Liver (tissue), 9 donors: ENCODE results near the gene CCDC71. TPM values are rescaled to one million over a fixed set of nuclear protein-coding genes. Genes with fewer than 3 reads are reported as not detected.

Experiments used
- DNase-seq: peaks from one replicate; pipeline ENCODE4 v3.0.0-alpha.2; 2017; ENCODE audit warnings: low spot score
- H3K27ac ChIP-seq, 2 donors: one replicate each; pipeline ENCODE4 v1.7.0; 2013; ENCODE audit warnings: inconsistent platforms in 2 of 2, low read length in 2 of 2, control low read depth in 1 of 2, low read depth in 1 of 2, mild to moderate bottlenecking in 1 of 2
- H3K27me3 ChIP-seq, 4 donors: one replicate each; pipeline versions ENCODE4 v1.6.1 to v1.7.0; 2013; ENCODE audit warnings: low read length in 3 of 4, inconsistent platforms in 1 of 4, mild to moderate bottlenecking in 1 of 4, moderate library complexity in 1 of 4; ENCODE audit not compliant: control insufficient read depth in 4 of 4, insufficient read depth in 4 of 4
- H3K36me3 ChIP-seq, 4 donors: one replicate each; pipeline versions ENCODE4 v1.6.1 to v1.7.0; 2013; ENCODE audit warnings: low read length in 3 of 4, mild to moderate bottlenecking in 3 of 4, low read depth in 1 of 4, moderate library complexity in 1 of 4; ENCODE audit not compliant: control insufficient read depth in 4 of 4, insufficient read depth in 3 of 4
- H3K4me1 ChIP-seq, 4 donors: one replicate each; pipeline versions ENCODE4 v1.6.1 to v1.7.0; 2013; ENCODE audit warnings: low read length in 3 of 4, mild to moderate bottlenecking in 3 of 4, moderate library complexity in 1 of 4; ENCODE audit not compliant: control insufficient read depth in 4 of 4, insufficient read depth in 4 of 4
- H3K4me3 ChIP-seq, 3 donors: one replicate each; pipeline versions ENCODE4 v1.6.1 to v1.7.0; 2013; ENCODE audit warnings: low read length in 3 of 3, control low read depth in 1 of 3, low read depth in 1 of 3, mild to moderate bottlenecking in 1 of 3
- H3K9ac ChIP-seq, 2 donors: one replicate each; pipeline ENCODE4 v1.7.0; 2013; ENCODE audit warnings: low read length in 2 of 2, mild to moderate bottlenecking in 2 of 2, moderate library complexity in 2 of 2, control low read depth in 1 of 2, low read depth in 1 of 2
- H3K9me3 ChIP-seq, 4 donors: one replicate each; pipeline versions ENCODE4 v1.6.1 to v1.7.0; 2013; ENCODE audit warnings: low read length in 3 of 4; ENCODE audit not compliant: control insufficient read depth in 4 of 4
- FOXA2 ChIP-seq: IDR thresholded peaks from 2 replicates; pipeline ENCODE4 v1.6.1; 2016; ENCODE audit warnings: antibody characterized with exemption
- HNF4A ChIP-seq, 2 donors: conservative IDR thresholded peaks; 2 replicates each; pipeline ENCODE4 v1.6.1; 2016; ENCODE audit warnings: antibody characterized with exemption in 2 of 2, mild to moderate bottlenecking in 2 of 2
- HNF4G ChIP-seq: IDR thresholded peaks from 2 replicates; pipeline ENCODE4 v1.6.1; 2016; ENCODE audit warnings: antibody characterized with exemption
- JUND ChIP-seq, 2 donors: IDR thresholded peaks; 2 replicates each; pipeline ENCODE4 v1.6.1; 2016; ENCODE audit warnings: antibody characterized with exemption in 2 of 2
- RXRA ChIP-seq, 2 donors: IDR thresholded peaks; 2 replicates each; pipeline ENCODE4 v1.6.1; 2017 to 2018; ENCODE audit warnings: antibody characterized with exemption in 2 of 2, mild to moderate bottlenecking in 1 of 2
- TAF1 ChIP-seq: conservative IDR thresholded peaks from 2 replicates; pipeline ENCODE4 v1.6.1; 2016; ENCODE audit warnings: antibody characterized with exemption, mild to moderate bottlenecking
- YY1 ChIP-seq: IDR thresholded peaks from 2 replicates; pipeline ENCODE4 v1.6.1; 2016; ENCODE audit warnings: antibody characterized with exemption, mild to moderate bottlenecking
- WGBS: extraction: QIAGEN DNeasy Blood & Tissue Kit; methylation state at CpG from one replicate; pipeline ENCODE4 v1.1.7; 2013; 5-methylcytosine and 5-hydroxymethylcytosine counted together
- polyA plus RNA-seq, 2 donors: library from polyadenylated mRNA; stranded (reverse) in 1 of 2; unstranded in 1 of 2; fragments of 200-250 nt in 1 of 2; fragments of >200 nt in 1 of 2; fragmentation: Nextera tagmentation in 1 of 2; extraction: Ambion mirVana in 1 of 2; gene quantifications; one replicate each; pipeline versions ENCODE4 v1.2.1 to v1.2.3, GENCODE V29; 2013 to 2015
- total RNA-seq, 2 donors: library from RNA; depleted of rRNA; stranded (reverse); fragments of >200 nt; gene quantifications; one replicate each; pipeline ENCODE4 v1.2.3, GENCODE V29; 2014
- TF ChIP-seq, protein P1 (sequence below): IDR thresholded peaks from 2 replicates; pipeline ENCODE4 v1.6.1; 2016; ENCODE audit warnings: antibody characterized with exemption
- TF ChIP-seq, protein P2 (sequence below): IDR thresholded peaks from 2 replicates; pipeline ENCODE4 v1.6.1; 2016; ENCODE audit warnings: antibody characterized with exemption
- TF ChIP-seq, protein P3 (sequence below): fragments of 150-350 bp; IDR thresholded peaks from 2 replicates; pipeline ENCODE4 v1.5.1; 2017; ENCODE audit warnings: improper control_type of control experiment, low read depth, low read length; ENCODE audit not compliant: missing input control
- TF ChIP-seq, protein P4 (sequence below): IDR thresholded peaks from 2 replicates; pipeline ENCODE4 v1.6.1; 2016; ENCODE audit warnings: antibody characterized with exemption, mild to moderate bottlenecking
- TF ChIP-seq, protein P5 (sequence below): IDR thresholded peaks from 2 replicates; pipeline ENCODE4 v1.6.1; 2016; ENCODE audit warnings: antibody characterized with exemption
- donor health status: healthy.
- donor health status: healthy.
- donor health status: healthy.
- donor health status: healthy.
- donor health status: healthy.

The CCDC71 gene
- total and polyA plus RNA-seq, 4 donors, result 1.1 to 10.7 (median 8.2) TPM

DNA sequence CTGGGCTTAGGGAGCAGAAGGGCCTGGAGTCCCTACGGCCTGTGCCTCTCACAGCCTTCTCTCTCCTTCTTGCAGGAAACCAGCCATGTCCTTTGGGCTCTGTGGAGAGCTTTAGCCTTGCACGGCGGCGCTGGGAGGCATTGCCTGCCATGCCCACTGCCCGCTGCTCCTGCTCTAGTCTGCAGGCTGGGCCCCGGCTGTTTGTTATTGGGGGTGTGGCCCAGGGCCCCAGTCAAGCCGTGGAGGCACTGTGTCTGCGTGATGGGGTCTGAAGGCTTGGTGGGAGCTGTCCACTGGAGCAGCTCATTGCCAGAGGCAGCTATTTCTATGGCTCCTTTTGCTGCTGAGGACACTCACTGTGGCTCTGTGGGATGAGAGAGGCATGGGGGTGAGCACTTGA, 9.4 kb upstream of the CCDC71 start:
- H3K36me3 ChIP-seq, result peaks cover 0 to 17% (median 0%) of the 10 kb centered on the region in 4 donors
- no peak overlapping the region for H3K9ac ChIP-seq
- peaks cover 0 to 26% (median 17%) of the 10 kb centered on the region in 4 donors for H3K4me1 ChIP-seq
- 90% methylated on average over 8 of the region's 8 CpGs for WGBS
- H3K4me3 ChIP-seq, result no peak overlapping the region
- no peaks in the 10 kb centered on the region for H3K27me3 ChIP-seq
- H3K27ac ChIP-seq, result no peak overlapping the region
- H3K9me3 ChIP-seq, result no peaks in the 10 kb centered on the region
- no peak for DNase-seq
- TF ChIP-seq, protein P1, sequence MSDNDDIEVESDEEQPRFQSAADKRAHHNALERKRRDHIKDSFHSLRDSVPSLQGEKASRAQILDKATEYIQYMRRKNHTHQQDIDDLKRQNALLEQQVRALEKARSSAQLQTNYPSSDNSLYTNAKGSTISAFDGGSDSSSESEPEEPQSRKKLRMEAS, result no peak
- no peak for TF ChIP-seq YY1
- TF ChIP-seq TAF1, result no peak
- TF ChIP-seq, protein P2, sequence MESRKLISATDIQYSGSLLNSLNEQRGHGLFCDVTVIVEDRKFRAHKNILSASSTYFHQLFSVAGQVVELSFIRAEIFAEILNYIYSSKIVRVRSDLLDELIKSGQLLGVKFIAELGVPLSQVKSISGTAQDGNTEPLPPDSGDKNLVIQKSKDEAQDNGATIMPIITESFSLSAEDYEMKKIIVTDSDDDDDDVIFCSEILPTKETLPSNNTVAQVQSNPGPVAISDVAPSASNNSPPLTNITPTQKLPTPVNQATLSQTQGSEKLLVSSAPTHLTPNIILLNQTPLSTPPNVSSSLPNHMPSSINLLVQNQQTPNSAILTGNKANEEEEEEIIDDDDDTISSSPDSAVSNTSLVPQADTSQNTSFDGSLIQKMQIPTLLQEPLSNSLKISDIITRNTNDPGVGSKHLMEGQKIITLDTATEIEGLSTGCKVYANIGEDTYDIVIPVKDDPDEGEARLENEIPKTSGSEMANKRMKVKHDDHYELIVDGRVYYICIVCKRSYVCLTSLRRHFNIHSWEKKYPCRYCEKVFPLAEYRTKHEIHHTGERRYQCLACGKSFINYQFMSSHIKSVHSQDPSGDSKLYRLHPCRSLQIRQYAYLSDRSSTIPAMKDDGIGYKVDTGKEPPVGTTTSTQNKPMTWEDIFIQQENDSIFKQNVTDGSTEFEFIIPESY, result no peak
- TF ChIP-seq, protein P3, sequence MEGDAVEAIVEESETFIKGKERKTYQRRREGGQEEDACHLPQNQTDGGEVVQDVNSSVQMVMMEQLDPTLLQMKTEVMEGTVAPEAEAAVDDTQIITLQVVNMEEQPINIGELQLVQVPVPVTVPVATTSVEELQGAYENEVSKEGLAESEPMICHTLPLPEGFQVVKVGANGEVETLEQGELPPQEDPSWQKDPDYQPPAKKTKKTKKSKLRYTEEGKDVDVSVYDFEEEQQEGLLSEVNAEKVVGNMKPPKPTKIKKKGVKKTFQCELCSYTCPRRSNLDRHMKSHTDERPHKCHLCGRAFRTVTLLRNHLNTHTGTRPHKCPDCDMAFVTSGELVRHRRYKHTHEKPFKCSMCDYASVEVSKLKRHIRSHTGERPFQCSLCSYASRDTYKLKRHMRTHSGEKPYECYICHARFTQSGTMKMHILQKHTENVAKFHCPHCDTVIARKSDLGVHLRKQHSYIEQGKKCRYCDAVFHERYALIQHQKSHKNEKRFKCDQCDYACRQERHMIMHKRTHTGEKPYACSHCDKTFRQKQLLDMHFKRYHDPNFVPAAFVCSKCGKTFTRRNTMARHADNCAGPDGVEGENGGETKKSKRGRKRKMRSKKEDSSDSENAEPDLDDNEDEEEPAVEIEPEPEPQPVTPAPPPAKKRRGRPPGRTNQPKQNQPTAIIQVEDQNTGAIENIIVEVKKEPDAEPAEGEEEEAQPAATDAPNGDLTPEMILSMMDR, result no peak
- TF ChIP-seq HNF4A (conservative IDR thresholded peaks at IDR 0.05), result no peak
- TF ChIP-seq JUND (IDR thresholded peaks at IDR 0.05), result no peak
- no peak for TF ChIP-seq RXRA (IDR thresholded peaks at IDR 0.05)
- TF ChIP-seq, protein P4, sequence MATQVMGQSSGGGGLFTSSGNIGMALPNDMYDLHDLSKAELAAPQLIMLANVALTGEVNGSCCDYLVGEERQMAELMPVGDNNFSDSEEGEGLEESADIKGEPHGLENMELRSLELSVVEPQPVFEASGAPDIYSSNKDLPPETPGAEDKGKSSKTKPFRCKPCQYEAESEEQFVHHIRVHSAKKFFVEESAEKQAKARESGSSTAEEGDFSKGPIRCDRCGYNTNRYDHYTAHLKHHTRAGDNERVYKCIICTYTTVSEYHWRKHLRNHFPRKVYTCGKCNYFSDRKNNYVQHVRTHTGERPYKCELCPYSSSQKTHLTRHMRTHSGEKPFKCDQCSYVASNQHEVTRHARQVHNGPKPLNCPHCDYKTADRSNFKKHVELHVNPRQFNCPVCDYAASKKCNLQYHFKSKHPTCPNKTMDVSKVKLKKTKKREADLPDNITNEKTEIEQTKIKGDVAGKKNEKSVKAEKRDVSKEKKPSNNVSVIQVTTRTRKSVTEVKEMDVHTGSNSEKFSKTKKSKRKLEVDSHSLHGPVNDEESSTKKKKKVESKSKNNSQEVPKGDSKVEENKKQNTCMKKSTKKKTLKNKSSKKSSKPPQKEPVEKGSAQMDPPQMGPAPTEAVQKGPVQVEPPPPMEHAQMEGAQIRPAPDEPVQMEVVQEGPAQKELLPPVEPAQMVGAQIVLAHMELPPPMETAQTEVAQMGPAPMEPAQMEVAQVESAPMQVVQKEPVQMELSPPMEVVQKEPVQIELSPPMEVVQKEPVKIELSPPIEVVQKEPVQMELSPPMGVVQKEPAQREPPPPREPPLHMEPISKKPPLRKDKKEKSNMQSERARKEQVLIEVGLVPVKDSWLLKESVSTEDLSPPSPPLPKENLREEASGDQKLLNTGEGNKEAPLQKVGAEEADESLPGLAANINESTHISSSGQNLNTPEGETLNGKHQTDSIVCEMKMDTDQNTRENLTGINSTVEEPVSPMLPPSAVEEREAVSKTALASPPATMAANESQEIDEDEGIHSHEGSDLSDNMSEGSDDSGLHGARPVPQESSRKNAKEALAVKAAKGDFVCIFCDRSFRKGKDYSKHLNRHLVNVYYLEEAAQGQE, result no peak
- TF ChIP-seq, protein P5, sequence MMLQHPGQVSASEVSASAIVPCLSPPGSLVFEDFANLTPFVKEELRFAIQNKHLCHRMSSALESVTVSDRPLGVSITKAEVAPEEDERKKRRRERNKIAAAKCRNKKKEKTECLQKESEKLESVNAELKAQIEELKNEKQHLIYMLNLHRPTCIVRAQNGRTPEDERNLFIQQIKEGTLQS, result no peak

DNA sequence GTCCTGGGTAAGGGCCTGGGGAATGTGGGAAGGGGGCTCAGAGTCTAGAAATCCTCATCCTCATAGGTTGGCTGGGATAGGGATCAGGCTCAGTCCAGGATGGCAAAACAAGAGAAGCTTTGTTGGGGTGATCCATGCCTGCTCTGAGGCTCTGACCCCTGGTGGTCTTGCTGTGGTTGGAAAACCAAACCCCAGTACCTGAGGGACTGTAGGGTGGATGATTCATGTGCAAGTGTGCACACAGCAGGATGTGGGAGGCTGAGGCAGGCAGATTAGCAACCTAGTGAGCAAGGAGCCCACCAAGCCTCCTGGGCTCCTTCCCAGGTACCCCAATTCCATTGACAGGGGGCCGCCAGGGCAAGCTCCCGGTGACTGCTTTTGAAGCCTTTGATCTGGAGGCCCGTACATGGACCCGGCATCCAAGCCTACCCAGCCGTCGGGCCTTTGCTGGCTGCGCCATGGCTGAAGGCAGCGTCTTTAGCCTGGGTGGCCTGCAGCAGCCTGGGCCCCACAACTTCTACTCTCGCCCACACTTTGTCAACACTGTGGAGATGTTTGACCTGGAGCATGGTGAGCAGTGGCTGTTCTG, 8.4 kb upstream of the CCDC71 start:
- peaks cover 0 to 31% (median 19%) of the 10 kb centered on the region in 4 donors for H3K4me1 ChIP-seq
- H3K9me3 ChIP-seq, result no peaks in the 10 kb centered on the region
- H3K27me3 ChIP-seq, result no peaks in the 10 kb centered on the region
- H3K36me3 ChIP-seq, result peaks cover 0 to 17% (median 0%) of the 10 kb centered on the region in 4 donors
- H3K9ac ChIP-seq, result no peak overlapping the region
- no peak overlapping the region for H3K4me3 ChIP-seq
- TF ChIP-seq, protein P2, result no peak
- TF ChIP-seq TAF1 (no peak), HNF4G (no peak), FOXA2 (no peak)
- TF ChIP-seq, protein P3, result no peak
- DNase-seq, result no peak
- no peak overlapping the region for H3K27ac ChIP-seq
- 95% methylated on average over 9 of the region's 9 CpGs for WGBS
